HG03571 (cell line): ENCODE results near the gene FUT9.
"Not testable (repeated sequence)": the region's sequence is repeated elsewhere in the genome, so short reads cannot be mapped to it uniquely, and the experiment has no call there.

Source experiments
- ATAC-seq: cut with Tn5 transposase; IDR thresholded peaks from one replicate; pipeline ENCODE4 v1.9.1; 2021; ENCODE audit not compliant: unreplicated experiment

FUT9 gene

DNA sequence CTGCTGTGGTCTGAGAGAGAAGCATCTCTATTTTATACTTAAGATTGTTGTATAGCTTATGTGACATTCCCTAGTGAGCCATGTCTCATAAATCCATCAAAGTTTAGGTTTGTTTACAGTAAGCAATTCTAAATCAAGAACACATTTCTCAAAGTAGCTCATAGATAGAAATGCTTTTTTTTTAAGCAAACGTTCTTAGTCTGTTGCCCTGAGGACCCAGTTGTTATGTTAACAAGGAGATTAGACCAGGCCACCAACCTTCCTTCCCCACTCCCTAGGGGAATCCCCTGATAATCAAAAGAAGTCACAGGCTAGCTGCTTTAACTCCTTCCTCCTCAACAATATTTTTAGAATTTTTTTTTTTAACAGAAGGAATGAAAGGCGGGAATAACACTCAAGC lies 169.0 kb downstream of the FUT9 start:
- ATAC-seq = no peak

- no peak for ATAC-seq
Observed at GRCh38 chr6:96186094-96186493, 170.3 kb downstream of the FUT9 start.

DNA sequence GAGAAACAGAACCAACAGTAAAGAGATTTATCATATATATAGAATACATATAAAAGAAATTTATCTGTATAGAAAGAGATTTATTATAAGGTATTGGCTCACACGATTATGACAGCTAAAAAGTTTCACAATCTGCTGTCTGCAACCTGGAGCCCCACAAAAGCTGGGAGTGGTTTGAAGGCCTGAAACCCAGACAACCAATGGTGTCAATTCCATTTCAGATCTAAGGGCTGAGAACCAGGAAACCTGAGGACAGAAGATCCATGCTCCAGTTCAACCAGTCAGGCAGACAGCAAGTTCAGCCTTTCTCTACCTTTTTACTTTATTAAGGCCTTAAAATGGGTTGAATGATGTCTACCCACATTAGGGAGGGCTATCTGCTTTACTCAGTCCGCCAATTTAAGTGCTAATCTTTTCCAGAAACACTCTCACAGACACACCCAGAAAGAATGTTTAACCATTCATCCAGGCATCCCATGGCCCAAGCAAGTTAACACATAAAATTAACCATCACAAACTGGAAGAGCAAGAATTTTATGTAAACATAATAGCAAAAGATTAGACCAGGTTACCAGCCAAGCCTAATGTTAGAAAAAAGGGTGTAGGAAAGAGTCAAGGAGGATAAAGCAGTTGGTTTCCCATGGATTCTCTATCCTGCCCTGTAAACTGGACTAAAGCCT lies 170.9 kb downstream of the FUT9 start:
- no peak for ATAC-seq

GRCh38 chr6:96194675-96195074 lies 178.9 kb downstream of the FUT9 start:
- ATAC-seq = no peak

- ATAC-seq = no peak
Observed at GRCh38 chr6:96195272-96195671, 179.5 kb downstream of the FUT9 start.

- no peak for ATAC-seq
Observed at GRCh38 chr6:96196633-96197032, 180.9 kb downstream of the FUT9 start.

- no peak for ATAC-seq
Observed at GRCh38 chr6:96197241-96197640, 181.5 kb downstream of the FUT9 start.

- ATAC-seq = no peak
Observed at GRCh38 chr6:96202571-96202970, 186.8 kb downstream of the FUT9 start.

- no peak for ATAC-seq
Observed at GRCh38 chr6:96211341-96211740, 195.6 kb downstream of the FUT9 start.

DNA sequence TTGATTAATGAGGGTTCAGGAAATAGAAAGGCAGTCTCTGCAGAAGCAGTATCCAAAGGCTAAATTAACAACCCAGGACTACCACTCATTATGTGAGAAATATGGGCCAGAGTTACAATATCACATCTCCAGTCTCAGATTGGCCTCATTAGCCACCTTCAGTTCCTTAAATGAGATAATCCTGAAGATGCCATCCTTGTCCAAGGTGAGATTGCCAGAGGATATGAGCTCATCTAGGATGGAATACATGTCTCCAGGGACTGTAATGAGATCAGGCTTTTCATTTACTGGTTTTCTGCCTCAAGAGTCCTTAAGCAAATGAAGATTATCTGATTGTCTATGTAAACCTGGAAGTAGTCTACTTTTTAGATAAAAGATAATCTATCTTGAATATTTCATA lies 196.3 kb downstream of the FUT9 start:
- no peak for ATAC-seq

DNA sequence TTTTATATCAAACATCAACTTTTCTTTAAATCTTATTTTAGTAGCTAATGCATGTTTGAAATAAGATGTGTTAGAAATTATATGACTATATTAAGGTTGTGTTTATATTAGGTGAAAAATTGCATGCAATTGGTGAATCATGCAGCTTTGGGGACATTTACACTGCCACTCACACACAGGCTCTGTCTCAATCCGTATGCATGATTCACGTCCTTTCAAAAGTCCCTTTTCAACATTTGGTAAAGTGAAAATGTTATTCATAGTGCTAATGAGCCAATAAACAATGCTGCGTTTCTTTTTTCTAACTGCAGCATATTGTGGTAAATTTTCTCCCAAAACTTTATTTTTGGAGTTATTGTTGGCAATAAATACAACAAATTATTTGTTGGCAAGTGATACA lies 198.0 kb downstream of the FUT9 start:
- no peak for ATAC-seq

- ATAC-seq = no peak
Observed at GRCh38 chr6:96223695-96224094, 207.9 kb downstream of the FUT9 start.

- ATAC-seq = no peak
Observed at GRCh38 chr6:96227135-96227534, 211.4 kb downstream of the FUT9 start.

- no peak for ATAC-seq
Observed at GRCh38 chr6:96234444-96234843, 218.7 kb downstream of the FUT9 start.

GRCh38 chr6:96235927-96236326 lies 220.2 kb downstream of the FUT9 start:
- ATAC-seq = no peak

DNA sequence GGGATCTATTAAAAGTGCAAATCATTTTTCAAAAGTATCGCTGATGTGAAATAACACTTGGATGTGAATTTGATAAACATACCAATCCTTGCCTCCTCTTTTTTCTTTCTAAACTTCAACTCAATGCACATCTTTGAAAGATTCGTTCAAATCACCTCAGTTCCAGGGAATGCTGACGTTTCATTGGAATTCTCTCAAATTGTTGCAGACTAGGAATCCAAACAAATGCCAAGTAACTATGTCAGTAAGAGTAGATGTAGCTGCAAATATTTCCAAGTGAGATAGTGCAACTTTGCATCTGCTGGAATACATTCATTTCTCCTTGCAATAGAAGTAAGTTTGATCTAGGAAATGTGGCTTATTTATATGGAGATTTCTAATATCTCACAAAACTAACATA lies 220.7 kb downstream of the FUT9 start:
- no peak for ATAC-seq

DNA sequence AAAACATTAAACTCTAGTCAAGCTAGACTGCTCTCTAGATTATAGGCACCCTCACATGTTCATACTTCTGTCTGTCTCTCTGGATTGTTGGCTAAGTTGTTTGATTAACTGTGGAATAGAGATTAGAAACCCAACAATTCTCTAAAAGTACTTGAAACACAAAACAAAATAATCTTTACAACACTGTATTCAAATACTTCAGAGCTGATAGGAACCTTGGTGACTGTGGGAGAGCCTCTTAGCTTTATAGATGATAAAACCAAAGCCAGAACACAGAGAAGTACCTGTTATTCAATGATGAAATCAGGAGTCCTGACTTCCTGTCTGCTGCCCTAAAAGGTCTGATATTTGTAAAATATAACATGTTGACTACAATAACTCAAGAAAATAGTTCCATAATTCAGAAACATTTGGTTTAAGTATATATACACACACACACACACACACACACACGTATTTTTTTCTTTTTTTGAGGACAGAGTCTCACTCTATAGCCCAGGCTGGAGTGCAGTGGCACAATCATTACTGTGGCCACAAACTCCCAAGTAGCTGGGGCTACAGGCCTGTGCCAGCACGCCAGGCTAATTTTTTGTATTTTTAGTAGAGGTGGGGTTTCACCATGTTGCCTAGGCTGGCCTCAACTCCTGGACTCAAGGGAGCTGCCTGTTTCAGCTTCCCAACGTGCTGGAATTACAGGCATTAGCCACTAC lies 222.0 kb downstream of the FUT9 start:
- ATAC-seq = no peak

- ATAC-seq = no peak
Observed at GRCh38 chr6:96246563-96246962, 230.8 kb downstream of the FUT9 start.

DNA sequence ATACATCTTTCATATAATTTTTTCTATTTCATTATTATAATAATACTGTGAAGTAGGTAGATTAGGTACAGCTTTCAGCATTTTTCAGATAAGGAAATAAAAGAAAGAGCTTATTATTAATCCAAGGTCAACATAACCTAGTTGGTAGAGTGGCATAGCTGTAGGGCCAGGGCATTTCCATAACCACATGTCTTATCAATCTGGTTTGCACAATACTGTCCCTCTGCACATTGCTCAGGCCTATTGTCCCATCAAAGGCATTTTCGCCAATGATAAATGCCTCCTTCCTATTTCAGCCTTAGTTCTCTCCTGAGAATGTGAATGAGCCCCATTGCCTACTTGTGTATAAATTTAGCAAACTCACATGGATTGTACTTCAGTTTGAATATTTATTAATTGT lies 234.0 kb downstream of the FUT9 start:
- ATAC-seq = no peak

GRCh38 chr6:96257751-96258150 lies 242.0 kb downstream of the FUT9 start:
- no peak for ATAC-seq

- ATAC-seq = not testable (repeated sequence)
Observed at GRCh38 chr6:96260787-96261430, 245.1 kb downstream of the FUT9 start.
